Measurements from ENCODE around the gene MIS18BP1.

DNA sequence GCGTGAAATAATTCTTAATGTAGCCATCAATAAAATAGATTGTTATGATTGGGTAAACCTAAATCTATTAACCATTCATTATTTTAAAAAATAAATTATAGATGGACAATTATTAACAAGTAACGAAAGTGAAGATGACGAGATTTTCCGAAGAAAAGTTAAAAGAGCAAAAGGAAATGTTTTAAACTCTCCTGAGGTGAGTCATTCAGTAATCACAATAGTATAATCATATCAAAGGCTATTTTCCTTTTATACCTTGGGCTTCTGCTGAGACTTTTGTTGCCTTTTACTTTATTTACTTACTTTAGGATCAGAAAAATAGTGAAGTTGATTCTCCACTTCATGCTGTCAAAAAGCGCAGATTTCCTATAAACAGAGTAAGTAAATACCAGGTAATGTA is 71.7 kb downstream of the MIS18BP1 start:
- TF ChIP-seq, protein P1, sequence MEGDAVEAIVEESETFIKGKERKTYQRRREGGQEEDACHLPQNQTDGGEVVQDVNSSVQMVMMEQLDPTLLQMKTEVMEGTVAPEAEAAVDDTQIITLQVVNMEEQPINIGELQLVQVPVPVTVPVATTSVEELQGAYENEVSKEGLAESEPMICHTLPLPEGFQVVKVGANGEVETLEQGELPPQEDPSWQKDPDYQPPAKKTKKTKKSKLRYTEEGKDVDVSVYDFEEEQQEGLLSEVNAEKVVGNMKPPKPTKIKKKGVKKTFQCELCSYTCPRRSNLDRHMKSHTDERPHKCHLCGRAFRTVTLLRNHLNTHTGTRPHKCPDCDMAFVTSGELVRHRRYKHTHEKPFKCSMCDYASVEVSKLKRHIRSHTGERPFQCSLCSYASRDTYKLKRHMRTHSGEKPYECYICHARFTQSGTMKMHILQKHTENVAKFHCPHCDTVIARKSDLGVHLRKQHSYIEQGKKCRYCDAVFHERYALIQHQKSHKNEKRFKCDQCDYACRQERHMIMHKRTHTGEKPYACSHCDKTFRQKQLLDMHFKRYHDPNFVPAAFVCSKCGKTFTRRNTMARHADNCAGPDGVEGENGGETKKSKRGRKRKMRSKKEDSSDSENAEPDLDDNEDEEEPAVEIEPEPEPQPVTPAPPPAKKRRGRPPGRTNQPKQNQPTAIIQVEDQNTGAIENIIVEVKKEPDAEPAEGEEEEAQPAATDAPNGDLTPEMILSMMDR (IDR thresholded peaks at IDR 0.05 in 4 of 5, conservative IDR thresholded peaks at IDR 0.05 in 1 of 5): no peak
- no peak for TF ChIP-seq POLR2A (IDR thresholded peaks at IDR 0.05)

Data from gastrocnemius medialis (tissue), 4 donors.